Left lobe of liver (tissue), 2 donors: ENCODE data around the gene MIEF1. TPM values are rescaled to one million over a fixed set of nuclear protein-coding genes. Genes with fewer than 3 reads are reported as not detected.

Experiments
- ATAC-seq: fragments of 200-7000 bp; cut with Tn5 transposase; one replicate; pipeline ENCODE4 v1.9.1; 2020; ENCODE audit warnings: mild to moderate bottlenecking, moderate library complexity
- DNase-seq: peaks from one replicate; pipeline ENCODE4 v3.0.0-alpha.2; 2020; ENCODE audit warnings: low spot score
- total RNA-seq: library from RNA; stranded (reverse); gene quantifications from one replicate; pipeline ENCODE4 v1.2.1, GENCODE V29; 2021
- donor health status: DM: no; HTN: no; CAD: no; lungs with moderate emphysema.
- donor health status: DM: no; HTN: yes; CAD: no.

Gene MIEF1
- total RNA-seq, 1 donor from 2014 or later, result 26.1 TPM

- no peak for DNase-seq
- ATAC-seq, result no peak
Measured at GRCh38 chr22:39554151-39554550, 52.1 kb downstream of the MIEF1 start.

GRCh38 chr22:39556970-39557841 is 55.1 kb downstream of the MIEF1 start:
- ATAC-seq (peak; percentile 18), DNase-seq (no peak)

DNA sequence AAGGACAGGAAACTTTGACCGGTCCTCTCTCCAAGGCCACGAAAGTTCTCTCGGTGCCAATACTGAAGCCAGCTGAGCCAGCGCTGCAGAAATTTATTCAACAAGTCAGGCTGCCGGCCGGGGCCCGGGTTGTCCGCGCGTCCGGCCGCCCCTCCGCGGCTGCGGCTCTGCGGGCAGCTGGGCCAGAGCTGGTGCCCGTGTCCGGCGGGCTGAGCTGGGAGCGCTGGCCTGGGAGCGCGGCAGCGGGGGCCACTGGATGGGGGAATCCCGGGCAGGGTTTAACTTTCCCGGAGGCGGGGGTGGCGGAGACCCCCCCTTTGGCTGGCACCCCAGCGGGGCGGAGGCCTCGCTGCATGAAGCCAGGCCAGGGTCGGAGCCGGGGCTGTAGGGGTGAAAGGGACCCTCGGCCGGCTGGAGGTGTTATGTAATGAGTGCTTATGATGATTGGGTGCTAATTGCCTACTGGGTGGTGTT is 56.2 kb downstream of the MIEF1 start:
- DNase-seq (no peak), ATAC-seq (no peak)

- ATAC-seq, result no peak
- no peak for DNase-seq
Measured at GRCh38 chr22:39558950-39559349, 56.9 kb downstream of the MIEF1 start.

DNA sequence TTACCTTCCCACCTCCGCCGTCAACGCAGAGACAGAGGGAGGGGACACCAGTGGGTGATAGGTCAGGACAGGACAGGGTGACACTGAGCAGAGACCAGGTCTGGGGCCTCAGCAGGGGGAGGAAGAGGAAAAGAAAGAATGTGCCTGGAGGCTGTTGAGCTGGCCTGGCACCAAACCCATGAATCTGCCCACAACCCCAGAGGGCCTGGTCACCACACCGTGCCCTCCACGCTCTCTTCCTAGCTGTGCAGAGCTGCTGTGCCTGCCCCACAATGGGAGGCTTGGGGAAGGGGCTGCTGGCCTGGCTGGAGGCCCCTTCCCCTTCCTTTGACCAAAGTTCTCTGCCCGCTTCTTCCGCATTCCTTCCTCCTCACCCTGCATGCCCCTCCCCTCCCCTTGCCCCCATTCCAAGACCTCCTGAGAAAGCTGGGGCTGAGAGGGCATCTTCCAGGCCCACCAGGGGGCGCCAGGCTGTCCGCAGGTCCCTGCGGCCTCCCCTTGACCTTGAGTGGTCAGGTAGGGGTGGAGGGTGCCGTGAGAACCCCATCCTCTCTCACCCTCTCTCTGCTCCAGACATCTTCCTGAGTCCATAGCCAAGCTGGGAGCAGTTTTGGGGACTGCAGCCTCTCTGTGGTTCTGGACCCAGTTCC is 57.5 kb downstream of the MIEF1 start:
- DNase-seq (no peak), ATAC-seq (no peak)

DNA sequence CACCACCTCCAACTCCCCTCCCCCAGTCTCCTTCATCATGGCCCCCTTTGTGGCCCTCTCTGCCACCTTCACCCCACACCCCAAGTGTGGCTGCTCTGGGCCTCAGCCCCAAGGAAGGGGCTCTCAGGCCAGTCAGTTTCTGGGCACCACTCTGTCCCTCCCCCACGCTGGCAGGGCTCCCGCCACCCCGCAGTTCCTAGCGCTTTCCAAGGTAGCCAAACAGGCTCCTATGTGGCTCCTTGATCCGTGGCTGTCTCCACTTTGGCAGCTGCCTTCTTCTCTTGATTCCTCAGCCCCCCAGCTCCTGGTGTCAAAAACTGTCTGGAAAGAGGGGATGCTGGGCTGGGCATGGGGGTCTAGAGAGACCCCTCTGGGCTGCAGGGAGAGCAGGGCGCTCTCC is 58.0 kb downstream of the MIEF1 start:
- DNase-seq (no peak), ATAC-seq (no peak)

GRCh38 chr22:39562839-39563489 is 60.9 kb downstream of the MIEF1 start:
- ATAC-seq (no peak), DNase-seq (no peak)

DNA sequence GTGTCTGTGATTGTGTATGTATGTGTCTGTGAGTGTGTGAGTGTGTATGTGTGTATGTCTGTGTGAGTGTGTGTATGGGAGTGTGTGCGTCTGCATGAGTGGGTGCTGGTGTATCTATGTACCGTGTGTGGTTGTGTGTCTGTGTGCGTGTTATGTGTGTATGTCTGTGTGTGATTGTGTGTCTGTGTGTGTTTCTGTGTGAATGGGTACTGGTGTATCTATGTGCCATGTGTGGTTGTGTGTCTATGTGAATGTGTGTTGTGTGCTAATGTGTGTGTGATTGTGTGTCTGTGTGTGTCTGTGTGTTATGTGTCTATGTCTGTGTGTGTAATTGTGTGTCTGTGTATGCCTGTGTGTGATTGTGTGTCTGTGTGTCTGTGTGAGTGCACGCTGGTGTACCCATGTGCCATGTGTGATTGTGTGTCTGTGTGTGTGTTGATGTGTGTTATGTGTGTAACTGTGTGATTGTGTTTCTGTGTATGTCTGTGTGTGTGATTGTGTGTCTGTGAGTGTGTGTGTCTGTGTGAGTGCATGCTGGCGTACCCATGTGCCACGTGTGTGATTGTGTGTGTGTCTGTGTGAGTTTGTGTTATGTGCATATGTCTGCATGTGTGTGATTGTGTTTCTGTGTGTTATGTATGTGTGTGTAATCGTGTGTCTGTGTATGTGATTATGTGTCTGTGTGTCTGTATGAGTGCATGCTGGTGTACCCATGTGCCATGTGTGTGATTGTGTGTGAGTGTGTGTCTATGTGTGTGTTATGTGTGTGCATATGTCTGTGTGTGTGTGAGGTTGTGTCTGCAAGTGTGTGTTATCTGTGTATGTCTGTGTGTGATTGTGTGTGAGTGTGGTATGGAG is 61.7 kb downstream of the MIEF1 start:
- ATAC-seq (no peak), DNase-seq (no peak)

- ATAC-seq, result no peak
- no peak for DNase-seq
Measured at GRCh38 chr22:39565414-39565944, 63.4 kb downstream of the MIEF1 start.

GRCh38 chr22:39567135-39567946 is 65.3 kb downstream of the MIEF1 start:
- ATAC-seq, result no peak
- DNase-seq, result no peak

Other genes with a start within 250 kb of the MIEF1 start
- gene RPL3, start 182.7 kb upstream of the MIEF1 start, total RNA-seq, result 862 TPM
- gene SYNGR1, start 152.3 kb upstream of the MIEF1 start, total RNA-seq, result 2.9 TPM
- 14.8 TPM for gene TAB1, start 102.5 kb upstream of the MIEF1 start, total RNA-seq
- gene MGAT3, start 45.3 kb upstream of the MIEF1 start, total RNA-seq, result 0.13 TPM
- 134 TPM for gene ATF4, start 18.3 kb downstream of the MIEF1 start, total RNA-seq
- 50.1 TPM for gene RPS19BP1, start 30.5 kb downstream of the MIEF1 start, total RNA-seq
- 0.05 TPM for gene CACNA1I, start 68.5 kb downstream of the MIEF1 start, total RNA-seq